ENCODE measurements around the gene ACSL1. TPM values are rescaled to one million over a fixed set of nuclear protein-coding genes. Genes with fewer than 3 reads are reported as not detected.
"Not testable (repeated sequence)": the region's sequence is repeated elsewhere in the genome, so short reads cannot be mapped to it uniquely, and the experiment has no call there.

Gene ACSL1
- polyA plus RNA-seq, 3 donors: 58.0 to 74.8 (median 70.8) TPM

GRCh38 chr4:184792950-184793555, 32.7 kb downstream of the ACSL1 start:
- DNase-seq (ENCODE audit: low read depth in 3 of 3, low spot score in 2 of 3): no peak

- DNase-seq (ENCODE audit: low read depth in 3 of 3, low spot score in 2 of 3): no peak
These were observed 33.4 kb downstream of the ACSL1 start for GRCh38 chr4:184792334-184792733.

GRCh38 chr4:184790826-184791225, 34.9 kb downstream of the ACSL1 start:
- no peak for DNase-seq (ENCODE audit: low read depth in 3 of 3, low spot score in 2 of 3)

GRCh38 chr4:184787766-184788503, 37.8 kb downstream of the ACSL1 start:
- no peak for DNase-seq (ENCODE audit: low read depth in 3 of 3, low spot score in 2 of 3)

- DNase-seq (ENCODE audit: low read depth in 3 of 3, low spot score in 2 of 3): no peak
These were observed 40.0 kb downstream of the ACSL1 start for GRCh38 chr4:184785813-184786212.

GRCh38 chr4:184784628-184785257, 41.0 kb downstream of the ACSL1 start:
- DNase-seq (ENCODE audit: low read depth in 3 of 3, low spot score in 2 of 3): no peak

- DNase-seq (ENCODE audit: low read depth in 3 of 3, low spot score in 2 of 3): no peak
These were observed 42.9 kb downstream of the ACSL1 start for GRCh38 chr4:184782731-184783373.

GRCh38 chr4:184779160-184779559, 46.6 kb downstream of the ACSL1 start:
- not testable (repeated sequence) for DNase-seq (ENCODE audit: low read depth in 3 of 3, low spot score in 2 of 3)

GRCh38 chr4:184778325-184778724, 47.4 kb downstream of the ACSL1 start:
- no peak for DNase-seq (ENCODE audit: low read depth in 3 of 3, low spot score in 2 of 3)

GRCh38 chr4:184776821-184777220, 48.9 kb downstream of the ACSL1 start:
- DNase-seq (ENCODE audit: low read depth in 3 of 3, low spot score in 2 of 3): no peak

GRCh38 chr4:184775854-184776555, 49.8 kb downstream of the ACSL1 start:
- no peak for DNase-seq (ENCODE audit: low read depth in 3 of 3, low spot score in 2 of 3)

- no peak for DNase-seq (ENCODE audit: low read depth in 3 of 3, low spot score in 2 of 3)
These were observed 51.6 kb downstream of the ACSL1 start for GRCh38 chr4:184774152-184774551.

- no peak for DNase-seq (ENCODE audit: low read depth in 3 of 3, low spot score in 2 of 3)
These were observed 54.4 kb downstream of the ACSL1 start for GRCh38 chr4:184771416-184771815.

GRCh38 chr4:184769141-184769765, 56.5 kb downstream of the ACSL1 start:
- DNase-seq (ENCODE audit: low read depth in 3 of 3, low spot score in 2 of 3): no peak

GRCh38 chr4:184768296-184768695, 57.5 kb downstream of the ACSL1 start:
- no peak for DNase-seq (ENCODE audit: low read depth in 3 of 3, low spot score in 2 of 3)

GRCh38 chr4:184766446-184766845, 59.3 kb downstream of the ACSL1 start:
- DNase-seq (ENCODE audit: low read depth in 3 of 3, low spot score in 2 of 3): no peak

GRCh38 chr4:184765473-184766340, 60.1 kb downstream of the ACSL1 start:
- DNase-seq (ENCODE audit: low read depth in 3 of 3, low spot score in 2 of 3): no peak

GRCh38 chr4:184764601-184765000, 61.2 kb downstream of the ACSL1 start:
- no peak for DNase-seq (ENCODE audit: low read depth in 3 of 3, low spot score in 2 of 3)

GRCh38 chr4:184763150-184763780, 62.5 kb downstream of the ACSL1 start:
- no peak for DNase-seq (ENCODE audit: low read depth in 3 of 3, low spot score in 2 of 3)
